ENCODE results near the gene RNF217. TPM values are rescaled to one million over a fixed set of nuclear protein-coding genes. Genes with fewer than 3 reads are reported as not detected.
"Not testable (repeated sequence)": the region's sequence is repeated elsewhere in the genome, so short reads cannot be mapped to it uniquely, and the experiment has no call there.

The RNF217 gene
- total RNA-seq, 1 experiment from 2014 or later, result 10.3 TPM

- no peak for DNase-seq (ENCODE audit: low read depth)
These were observed 88.6 kb downstream of the RNF217 start for GRCh38 chr6:125050663-125051318.

- DNase-seq (ENCODE audit: low read depth), result no peak
These were observed 91.6 kb downstream of the RNF217 start for GRCh38 chr6:125053809-125054208.

GRCh38 chr6:125054331-125054730, 92.1 kb downstream of the RNF217 start:
- no peak for DNase-seq (ENCODE audit: low read depth)

GRCh38 chr6:125057392-125058246, 95.4 kb downstream of the RNF217 start:
- no peak for DNase-seq (ENCODE audit: low read depth)

GRCh38 chr6:125058546-125058945, 96.3 kb downstream of the RNF217 start:
- DNase-seq (ENCODE audit: low read depth), result no peak

GRCh38 chr6:125063307-125063706, 101.1 kb downstream of the RNF217 start:
- DNase-seq (ENCODE audit: low read depth), result no peak

GRCh38 chr6:125066140-125066539, 103.9 kb downstream of the RNF217 start:
- DNase-seq (ENCODE audit: low read depth), result no peak

GRCh38 chr6:125066964-125067363, 104.7 kb downstream of the RNF217 start:
- DNase-seq (ENCODE audit: low read depth), result peak; percentile 90

GRCh38 chr6:125067552-125067951, 105.3 kb downstream of the RNF217 start:
- DNase-seq (ENCODE audit: low read depth), result no peak

- DNase-seq (ENCODE audit: low read depth), result peak; percentile 15
These were observed 110.8 kb downstream of the RNF217 start for GRCh38 chr6:125073071-125073470.

- no peak for DNase-seq (ENCODE audit: low read depth)
These were observed 111.9 kb downstream of the RNF217 start for GRCh38 chr6:125074120-125074519.

- not testable (repeated sequence) for DNase-seq (ENCODE audit: low read depth)
These were observed 112.8 kb downstream of the RNF217 start for GRCh38 chr6:125075073-125075472.

- no peak for DNase-seq (ENCODE audit: low read depth)
These were observed 113.7 kb downstream of the RNF217 start for GRCh38 chr6:125075741-125076481.

GRCh38 chr6:125076482-125076742, 114.2 kb downstream of the RNF217 start:
- DNase-seq (ENCODE audit: low read depth), result no peak

- no peak for DNase-seq (ENCODE audit: low read depth)
These were observed 115.2 kb downstream of the RNF217 start for GRCh38 chr6:125077453-125077852.

- no peak for DNase-seq (ENCODE audit: low read depth)
These were observed 116.5 kb downstream of the RNF217 start for GRCh38 chr6:125078602-125079321.

- no peak for DNase-seq (ENCODE audit: low read depth)
These were observed 120.9 kb downstream of the RNF217 start for GRCh38 chr6:125082908-125083683.

GRCh38 chr6:125083684-125083990, 121.4 kb downstream of the RNF217 start:
- no peak for DNase-seq (ENCODE audit: low read depth)

- DNase-seq (ENCODE audit: low read depth), result no peak
These were observed 124.5 kb downstream of the RNF217 start for GRCh38 chr6:125086716-125087115.

GRCh38 chr6:125088963-125089362, 126.7 kb downstream of the RNF217 start:
- DNase-seq (ENCODE audit: low read depth), result no peak

GRCh38 chr6:125094563-125094962, 132.3 kb downstream of the RNF217 start:
- DNase-seq (ENCODE audit: low read depth), result peak; percentile 29

Data from RPMI7951 (cell line).